ENCODE data around the gene COMP. TPM values are rescaled to one million over a fixed set of nuclear protein-coding genes. Genes with fewer than 3 reads are reported as not detected.
A peak's percentile ranks its signal among the peaks of the same experiment; 100 is the strongest.

COMP gene
- total and polyA plus RNA-seq, 8 donors: 0.05 to 3.7 (median 0.54) TPM

DNA sequence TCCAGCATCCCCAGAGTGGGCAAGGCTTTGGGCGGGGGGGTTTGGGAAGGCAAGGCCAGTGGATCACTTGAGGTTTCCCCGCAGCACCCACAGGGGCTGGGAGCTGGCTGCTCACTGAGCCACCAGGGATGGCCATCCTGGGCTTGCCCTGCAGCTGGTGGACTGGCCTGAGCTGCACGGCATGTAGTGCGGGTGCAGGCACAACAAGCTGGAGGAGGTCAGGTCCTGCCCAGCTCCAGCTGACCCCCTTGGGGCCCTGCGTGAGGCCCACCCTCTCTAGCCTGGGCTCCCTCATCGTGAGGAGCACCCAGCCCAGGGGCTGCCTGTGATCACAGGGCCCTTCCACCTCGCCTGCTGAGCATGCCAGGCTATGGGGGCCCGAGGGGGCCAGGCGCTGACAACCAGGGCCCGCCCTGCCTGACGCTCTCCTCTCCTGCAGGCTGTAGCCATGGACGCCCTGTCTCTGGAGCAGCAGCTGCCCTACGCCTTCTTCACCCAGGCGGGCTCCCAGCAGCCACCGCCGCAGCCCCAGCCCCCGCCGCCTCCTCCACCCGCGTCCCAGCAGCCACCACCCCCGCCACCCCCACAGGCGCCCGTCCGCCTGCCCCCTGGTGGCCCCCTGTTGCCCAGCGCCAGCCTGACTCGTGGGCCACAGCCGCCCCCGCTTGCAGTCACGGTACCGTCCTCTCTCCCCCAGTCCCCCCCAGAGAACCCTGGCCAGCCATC lies 22.9 kb downstream of the COMP start:
- peaks cover under 1 to 4% (median 1%) of the 10 kb centered on the region in 3 donors for H3K4me1 ChIP-seq

DNA sequence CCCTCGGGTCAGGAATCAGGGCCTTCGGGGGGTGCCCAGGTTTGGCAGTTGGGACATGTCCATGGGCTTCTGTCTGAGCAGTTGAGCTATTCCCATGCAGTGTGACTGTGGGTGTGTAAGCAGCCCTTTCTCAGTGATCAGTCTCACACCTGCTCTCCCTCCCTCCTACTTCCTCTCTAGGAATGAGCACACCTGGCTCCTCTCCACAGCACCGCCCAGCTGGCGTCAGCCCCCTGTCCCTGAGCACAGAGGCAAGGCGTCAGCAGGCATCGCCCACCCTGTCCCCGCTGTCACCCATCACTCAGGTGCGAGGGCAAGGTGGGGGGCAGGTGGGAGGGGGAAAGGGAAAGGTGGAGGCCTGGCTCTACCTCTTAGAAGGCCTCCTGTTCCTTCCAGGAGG lies 25.9 kb downstream of the COMP start:
- Histone ChIP-seq H3K9me3 (no peaks in the 10 kb centered on the region), H3K4me1 (peaks cover 15 to 21% (median 17%) of the 10 kb centered on the region in 3 donors), H3K36me3 (no peaks in the 10 kb centered on the region), H3K4me3 (no peak overlapping the region), H3K27me3 (no peaks in the 10 kb centered on the region), H3K27ac (no peak overlapping the region)
- TF ChIP-seq, protein P1, sequence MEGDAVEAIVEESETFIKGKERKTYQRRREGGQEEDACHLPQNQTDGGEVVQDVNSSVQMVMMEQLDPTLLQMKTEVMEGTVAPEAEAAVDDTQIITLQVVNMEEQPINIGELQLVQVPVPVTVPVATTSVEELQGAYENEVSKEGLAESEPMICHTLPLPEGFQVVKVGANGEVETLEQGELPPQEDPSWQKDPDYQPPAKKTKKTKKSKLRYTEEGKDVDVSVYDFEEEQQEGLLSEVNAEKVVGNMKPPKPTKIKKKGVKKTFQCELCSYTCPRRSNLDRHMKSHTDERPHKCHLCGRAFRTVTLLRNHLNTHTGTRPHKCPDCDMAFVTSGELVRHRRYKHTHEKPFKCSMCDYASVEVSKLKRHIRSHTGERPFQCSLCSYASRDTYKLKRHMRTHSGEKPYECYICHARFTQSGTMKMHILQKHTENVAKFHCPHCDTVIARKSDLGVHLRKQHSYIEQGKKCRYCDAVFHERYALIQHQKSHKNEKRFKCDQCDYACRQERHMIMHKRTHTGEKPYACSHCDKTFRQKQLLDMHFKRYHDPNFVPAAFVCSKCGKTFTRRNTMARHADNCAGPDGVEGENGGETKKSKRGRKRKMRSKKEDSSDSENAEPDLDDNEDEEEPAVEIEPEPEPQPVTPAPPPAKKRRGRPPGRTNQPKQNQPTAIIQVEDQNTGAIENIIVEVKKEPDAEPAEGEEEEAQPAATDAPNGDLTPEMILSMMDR (IDR thresholded peaks at IDR 0.05): no peak
- 33 to 68% methylated on average over 8 of the region's 8 CpGs for WGBS, 2 donors
- FAIRE-seq (no peak), ATAC-seq (peak in 1 of 4 donors; percentile 69), DNase-seq (peak in 3 of 6 donors; percentile 50 to 79 (median 69))
- intact Hi-C loops (cut with DNase I): no loop called here

More for the DNA sequence above, 22.9 kb downstream of the COMP start:
- Histone ChIP-seq H3K27ac (no peak overlapping the region), H3K4me3 (no peak overlapping the region), H3K27me3 (no peaks in the 10 kb centered on the region), H3K9me3 (no peaks in the 10 kb centered on the region), H3K36me3 (no peaks in the 10 kb centered on the region)
- TF ChIP-seq, protein P1 (IDR thresholded peaks at IDR 0.05): no peak
- ATAC-seq (no peak), FAIRE-seq (no peak), DNase-seq (peak in 1 of 6 donors; percentile 77)
- intact Hi-C loops (cut with DNase I): no loop called here
- 88 to 89% methylated on average over 29 to 30 of the region's 30 CpGs for WGBS, 2 donors

DNA sequence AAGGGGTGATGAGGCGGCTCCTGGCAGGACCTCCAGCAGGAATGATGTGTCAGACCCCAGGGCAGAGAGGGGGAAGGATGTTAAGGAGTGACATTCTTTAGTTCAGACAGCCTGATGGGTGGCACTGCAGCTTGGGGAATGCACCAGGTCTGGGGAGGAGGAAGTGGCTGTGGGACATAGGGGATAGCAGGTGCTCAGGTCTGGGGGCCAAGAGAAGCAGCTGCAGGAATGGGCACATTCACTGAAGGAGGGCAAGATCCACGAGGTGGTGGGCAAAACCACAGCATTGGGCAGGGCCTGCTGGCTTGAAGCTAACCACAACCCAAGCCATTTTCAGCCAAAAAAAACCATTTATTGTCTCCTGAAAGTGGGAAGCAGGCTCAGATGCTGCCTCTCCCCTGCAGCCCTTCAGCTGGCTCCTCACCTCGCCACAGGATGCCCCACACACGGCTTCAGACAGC lies 26.5 kb downstream of the COMP start:
- H3K27me3 ChIP-seq: no peaks in the 10 kb centered on the region
- FAIRE-seq (no peak), ATAC-seq (no peak)

DNA sequence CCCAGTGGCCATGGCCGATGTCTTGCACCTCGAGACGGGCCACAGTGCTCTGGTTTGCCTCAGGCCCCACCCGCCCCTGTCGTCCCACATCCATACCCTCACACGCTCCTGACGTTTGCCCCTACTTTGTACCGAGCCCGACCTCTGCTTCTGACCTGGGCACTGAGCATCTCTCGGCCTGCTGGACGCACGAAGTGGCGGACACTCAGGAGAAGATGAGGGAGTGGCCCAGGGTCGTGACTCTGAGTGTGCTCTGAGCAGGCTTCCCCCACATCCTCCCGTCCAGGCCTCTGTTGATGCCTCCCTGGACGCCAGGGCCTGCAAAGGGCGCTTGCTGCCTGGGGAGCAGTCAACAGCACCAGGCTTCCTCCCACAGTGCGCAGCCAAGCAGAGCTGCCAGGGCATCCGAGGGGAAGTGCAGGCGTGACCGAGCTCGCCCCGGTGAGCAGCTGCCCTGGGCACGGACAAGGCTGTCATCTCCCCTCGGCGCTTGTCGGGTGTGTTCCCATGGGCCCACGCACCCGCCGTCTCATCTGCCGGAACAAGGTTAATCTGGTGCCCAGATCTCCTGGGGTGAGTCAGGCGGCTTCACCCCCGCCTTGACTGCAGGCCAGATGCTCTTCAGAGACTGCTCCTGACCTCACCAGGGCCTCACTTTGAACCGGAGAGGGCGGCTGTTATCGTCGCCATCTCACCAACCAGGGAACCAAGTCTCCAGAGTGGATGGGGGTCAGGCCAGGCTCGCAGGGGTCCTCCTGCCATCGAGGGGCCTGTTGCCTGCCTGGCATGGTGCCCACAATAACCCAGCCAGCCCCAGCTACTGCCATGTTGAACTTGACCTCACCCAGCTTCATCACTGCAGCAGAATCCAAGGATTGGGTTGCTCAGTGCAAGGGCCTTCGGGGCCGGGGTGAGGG lies 27.2 kb downstream of the COMP start:
- FAIRE-seq: no peak
- Histone ChIP-seq H3K36me3 (no peaks in the 10 kb centered on the region), H3K27ac (peak overlapping the region in 1 of 4 donors; percentile 43), H3K4me1 (peaks cover 15 to 21% (median 17%) of the 10 kb centered on the region in 3 donors), H3K4me3 (no peak overlapping the region), H3K27me3 (no peaks in the 10 kb centered on the region), H3K9me3 (no peaks in the 10 kb centered on the region)
- ATAC-seq: peak in 1 of 4 donors; percentile 0
- 88 to 89% methylated on average over 41 of the region's 41 CpGs for WGBS, 2 donors
- TF ChIP-seq, protein P1 (IDR thresholded peaks at IDR 0.05): no peak
- DNase-seq: peak in 1 of 6 donors; percentile 79
- intact Hi-C loops (cut with DNase I): no loop called here

More for the DNA sequence above, 26.5 kb downstream of the COMP start:
- H3K27ac ChIP-seq: peak overlapping the region in 1 of 4 donors; percentile 28
- H3K4me3 ChIP-seq: no peak overlapping the region
- no peaks in the 10 kb centered on the region for H3K36me3 ChIP-seq
- H3K9me3 ChIP-seq: no peaks in the 10 kb centered on the region
- intact Hi-C loops (cut with DNase I): no loop called here
- WGBS, 2 donors: 65 to 79% methylated on average over 4 of the region's 4 CpGs
- peaks cover 15 to 21% (median 17%) of the 10 kb centered on the region in 3 donors for H3K4me1 ChIP-seq
- TF ChIP-seq, protein P1 (IDR thresholded peaks at IDR 0.05): no peak
- DNase-seq: no peak

Measured in pancreas (tissue), 10 donors.